Prostate gland (tissue), 2 donors: Measurements from ENCODE around the gene NKAIN4. TPM values are rescaled to one million over a fixed set of nuclear protein-coding genes. Genes with fewer than 3 reads are reported as not detected.

Experiments
- DNase-seq: peaks from one replicate; pipeline ENCODE4 v3.0.0-alpha.2; 2019; ENCODE audit warnings: low spot score
- H3K27ac ChIP-seq, 2 donors: fragments of 200-600 bp; sonication (generic); 2 replicates each; pipeline ENCODE4 v1.5.1; 2017 to 2019
- H3K27me3 ChIP-seq: fragments of 200-600 bp; sonication (generic); replicated peaks from 2 replicates; pipeline ENCODE4 v1.5.1; 2019; ENCODE audit not compliant: insufficient read depth
- H3K36me3 ChIP-seq, 2 donors: fragments of 200-600 bp; sonication (generic); 1 replicate in 1 of 2; 2 replicates in 1 of 2; pipeline versions ENCODE4 v1.5.1 to v1.8.1; 2017 to 2019
- H3K4me1 ChIP-seq: fragments of 200-600 bp; sonication (generic); replicated peaks from 2 replicates; pipeline ENCODE4 v1.5.1; 2019
- H3K4me3 ChIP-seq, 2 donors: fragments of 200-600 bp; sonication (generic); 2 replicates each; pipeline ENCODE4 v1.5.1; 2017 to 2019
- H3K9me3 ChIP-seq: fragments of 200-600 bp; sonication (generic); 2 replicates; pipeline ENCODE4 v1.5.1; 2017
- POLR2A ChIP-seq: fragments of 450-650 bp; IDR thresholded peaks from one replicate; pipeline ENCODE4 v1.6.1; 2016; ENCODE audit warnings: antibody characterized with exemption, mild to moderate bottlenecking
- POLR2AphosphoS5 ChIP-seq: sonication (generic); formaldehyde crosslinking; IDR thresholded peaks from one replicate; pipeline ENCODE4 v1.6.1; 2017; ENCODE audit warnings: antibody characterized with exemption
- WGBS: methylation state at CpG from one replicate; pipeline ENCODE4 v1.1.5; 2018; 5-methylcytosine and 5-hydroxymethylcytosine counted together
- intact Hi-C: fragments of 100-400 bp; cut with DNase I; formaldehyde crosslinking; loops from one replicate; pipeline ENCODE4 v1.14.2; 2022
- total RNA-seq, 2 donors: library from RNA; depleted of rRNA; stranded (reverse); fragments of >200 nt; gene quantifications; one replicate each; pipeline ENCODE4 v1.1.0, GENCODE V29; 2016
- TF ChIP-seq, protein P1 (sequence below), 4 experiments: fragments of 200-600 bp in 2 of 4; fragments of 450-650 bp in 2 of 4; sonication (generic) in 2 of 4; IDR thresholded peaks; 1 replicate in 3 of 4; 2 replicates in 1 of 4; pipeline ENCODE4 v1.5.1; 2016 to 2019; ENCODE audit warnings: antibody characterized with exemption in 4 of 4, mild to moderate bottlenecking in 2 of 4, moderate library complexity in 2 of 4

Gene NKAIN4
- total RNA-seq, 2 donors from 2014 or later, result 1.2 TPM; not detected in 1

DNA sequence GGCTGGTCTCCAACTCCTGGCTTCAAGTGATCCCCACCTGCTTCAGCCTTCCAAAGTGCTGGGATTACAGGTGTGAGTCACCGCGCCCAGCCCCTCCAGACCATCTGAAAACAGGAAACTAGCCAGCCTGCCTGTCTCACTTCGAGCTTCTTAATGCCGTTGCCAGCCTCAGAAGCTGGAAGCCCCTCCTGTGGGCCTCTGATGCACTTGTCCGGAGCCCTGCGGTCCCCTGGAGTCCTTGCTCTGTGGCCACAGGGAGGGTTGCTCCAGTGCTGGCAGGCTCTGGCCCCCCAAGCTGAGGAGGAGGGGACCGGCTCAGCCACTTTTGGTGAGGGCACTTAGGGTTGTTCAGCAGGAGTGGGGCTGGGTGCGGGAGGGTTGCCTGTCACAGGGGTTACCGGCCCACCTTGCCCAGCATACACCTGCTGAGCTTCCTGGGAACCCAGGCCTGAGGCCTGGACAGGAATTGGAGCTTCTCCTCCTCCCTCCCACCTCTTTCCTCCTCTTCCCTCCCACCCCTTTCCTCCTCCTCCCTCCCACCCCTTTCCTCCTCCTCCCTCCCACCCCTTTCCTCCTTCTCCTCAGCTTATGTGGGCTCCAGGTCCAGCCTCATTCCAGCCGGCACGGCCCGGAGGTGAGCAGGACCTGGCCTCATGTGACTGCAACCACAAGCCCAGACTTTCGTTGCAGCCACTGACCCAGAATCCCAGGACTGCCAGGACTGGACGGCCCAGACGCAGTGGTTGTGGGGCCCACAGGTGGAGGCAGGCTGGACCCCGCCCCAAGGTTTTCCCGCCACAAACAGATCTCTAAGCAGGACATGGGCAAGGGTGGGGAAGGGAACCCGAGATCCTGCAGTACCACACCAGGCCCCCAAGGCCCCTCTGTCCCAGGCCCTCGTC, 28.0 kb downstream of the NKAIN4 start:
- H3K4me1 ChIP-seq, result no peaks in the 10 kb centered on the region
- H3K27me3 ChIP-seq, result peaks cover 3% of the 10 kb centered on the region
- TF ChIP-seq, protein P1, sequence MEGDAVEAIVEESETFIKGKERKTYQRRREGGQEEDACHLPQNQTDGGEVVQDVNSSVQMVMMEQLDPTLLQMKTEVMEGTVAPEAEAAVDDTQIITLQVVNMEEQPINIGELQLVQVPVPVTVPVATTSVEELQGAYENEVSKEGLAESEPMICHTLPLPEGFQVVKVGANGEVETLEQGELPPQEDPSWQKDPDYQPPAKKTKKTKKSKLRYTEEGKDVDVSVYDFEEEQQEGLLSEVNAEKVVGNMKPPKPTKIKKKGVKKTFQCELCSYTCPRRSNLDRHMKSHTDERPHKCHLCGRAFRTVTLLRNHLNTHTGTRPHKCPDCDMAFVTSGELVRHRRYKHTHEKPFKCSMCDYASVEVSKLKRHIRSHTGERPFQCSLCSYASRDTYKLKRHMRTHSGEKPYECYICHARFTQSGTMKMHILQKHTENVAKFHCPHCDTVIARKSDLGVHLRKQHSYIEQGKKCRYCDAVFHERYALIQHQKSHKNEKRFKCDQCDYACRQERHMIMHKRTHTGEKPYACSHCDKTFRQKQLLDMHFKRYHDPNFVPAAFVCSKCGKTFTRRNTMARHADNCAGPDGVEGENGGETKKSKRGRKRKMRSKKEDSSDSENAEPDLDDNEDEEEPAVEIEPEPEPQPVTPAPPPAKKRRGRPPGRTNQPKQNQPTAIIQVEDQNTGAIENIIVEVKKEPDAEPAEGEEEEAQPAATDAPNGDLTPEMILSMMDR (IDR thresholded peaks at IDR 0.05), result no peak
- TF ChIP-seq POLR2AphosphoS5 (no peak), POLR2A (no peak)
- no peaks in the 10 kb centered on the region for H3K9me3 ChIP-seq
- no peak overlapping the region for H3K27ac ChIP-seq
- no peak for DNase-seq
- intact Hi-C loops, result loop anchor here (5.0 kb wide), 1 partner anchor 169 kb away; no protein-coding TSS in a partner anchor
- WGBS, result 74% methylated on average over 14 of the region's 19 CpGs
- no peaks in the 10 kb centered on the region for H3K36me3 ChIP-seq
- no peak overlapping the region for H3K4me3 ChIP-seq

DNA sequence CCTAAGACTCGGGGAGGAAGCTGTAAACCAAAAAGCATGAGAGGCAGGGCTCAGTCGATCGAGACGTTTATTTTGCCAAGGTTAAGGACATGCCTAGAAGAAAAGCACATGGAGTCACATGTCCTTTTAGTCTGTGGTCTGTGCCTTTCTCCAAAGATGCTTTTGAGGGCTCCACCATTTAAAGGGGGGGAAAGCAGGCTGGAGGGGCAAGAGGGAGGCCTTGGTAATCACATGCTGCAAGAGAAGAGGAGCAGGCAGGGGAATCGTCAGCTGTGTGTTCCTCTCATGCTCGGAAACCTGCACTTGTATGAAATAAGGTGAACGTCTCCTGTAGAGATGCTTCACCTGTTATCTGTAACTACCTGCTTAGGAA, 29.2 kb downstream of the NKAIN4 start:
- no peaks in the 10 kb centered on the region for H3K4me1 ChIP-seq
- intact Hi-C loops, result loop anchor here (5.0 kb wide), 1 partner anchor 168 kb away; no protein-coding TSS in a partner anchor
- H3K27ac ChIP-seq, result no peak overlapping the region
- WGBS, result 29% methylated on average over 7 of the region's 7 CpGs
- no peaks in the 10 kb centered on the region for H3K9me3 ChIP-seq
- no peak for DNase-seq
- H3K4me3 ChIP-seq, result no peak overlapping the region
- peaks cover 3% of the 10 kb centered on the region for H3K27me3 ChIP-seq
- no peak for TF ChIP-seq POLR2A
- TF ChIP-seq POLR2AphosphoS5, result no peak
- TF ChIP-seq, protein P1 (IDR thresholded peaks at IDR 0.05), result no peak
- no peaks in the 10 kb centered on the region for H3K36me3 ChIP-seq

DNA sequence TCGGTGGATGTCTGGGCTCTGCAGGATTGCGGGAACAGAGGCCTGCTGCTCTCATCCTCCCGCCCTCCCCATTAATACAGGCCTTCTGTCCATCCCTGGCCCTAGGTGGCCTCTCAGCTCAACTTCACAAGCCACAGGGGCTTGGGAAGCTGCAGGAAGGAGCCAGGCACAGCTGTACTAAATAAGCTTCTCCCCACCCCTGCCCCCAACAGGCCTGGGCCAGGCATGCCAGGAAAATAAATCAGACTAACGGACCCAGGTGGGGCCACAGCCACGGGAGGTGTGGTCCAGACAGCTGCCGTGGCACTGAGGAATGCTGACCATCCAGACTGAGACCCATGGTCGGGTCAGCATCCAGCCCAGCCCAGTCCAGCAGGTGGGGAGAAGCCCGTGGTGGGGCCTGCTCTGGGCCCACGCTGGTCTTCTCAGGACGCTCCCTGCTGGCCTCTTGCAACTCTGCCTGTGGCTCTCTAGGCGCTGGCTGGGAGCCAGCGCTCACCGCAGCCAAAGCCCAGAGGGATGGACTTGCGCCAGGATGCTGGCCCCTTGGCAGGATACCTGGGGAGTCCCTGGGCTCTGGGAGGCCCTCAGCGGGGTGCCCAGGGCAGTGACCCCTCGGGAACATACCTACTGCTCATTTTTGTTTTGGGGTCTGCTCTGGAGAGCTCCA, 29.7 kb downstream of the NKAIN4 start:
- Histone ChIP-seq H3K4me3 (no peak overlapping the region), H3K9me3 (no peaks in the 10 kb centered on the region), H3K36me3 (no peaks in the 10 kb centered on the region), H3K27me3 (peaks cover 3% of the 10 kb centered on the region), H3K27ac (no peak overlapping the region), H3K4me1 (no peaks in the 10 kb centered on the region)
- DNase-seq, result peak; percentile 32
- intact Hi-C loops, result loop anchor here (5.0 kb wide), 1 partner anchor 167 kb away; no protein-coding TSS in a partner anchor
- WGBS, result 33% methylated on average over 15 of the region's 16 CpGs
- TF ChIP-seq, protein P1 (IDR thresholded peaks at IDR 0.05), result no peak
- TF ChIP-seq POLR2AphosphoS5, result no peak
- no peak for TF ChIP-seq POLR2A

DNA sequence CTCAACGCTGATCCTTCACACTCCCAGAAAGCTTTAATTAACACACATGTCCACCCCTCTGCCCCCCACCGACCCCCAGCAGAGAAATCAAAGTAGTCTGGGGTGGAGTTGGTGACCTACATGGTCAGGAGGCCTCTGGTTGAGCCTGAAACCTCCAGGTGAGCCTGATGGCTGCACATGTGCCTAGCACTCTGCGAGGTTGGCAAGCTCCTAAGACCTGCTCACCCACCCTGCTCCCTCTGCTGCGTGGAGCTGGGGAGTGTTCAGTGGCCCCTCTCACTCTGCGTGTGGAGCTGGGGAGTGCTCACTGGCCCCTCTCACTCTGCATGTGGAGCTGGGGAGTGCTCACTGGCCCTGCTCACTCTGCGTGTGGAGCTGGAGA, 30.4 kb downstream of the NKAIN4 start:
- TF ChIP-seq POLR2A, result no peak
- no peak for TF ChIP-seq POLR2AphosphoS5
- TF ChIP-seq, protein P1 (IDR thresholded peaks at IDR 0.05), result no peak
- no peak overlapping the region for H3K4me3 ChIP-seq
- no peaks in the 10 kb centered on the region for H3K4me1 ChIP-seq
- H3K9me3 ChIP-seq, result no peaks in the 10 kb centered on the region
- H3K27me3 ChIP-seq, result no peaks in the 10 kb centered on the region
- 76% methylated on average over 6 of the region's 6 CpGs for WGBS
- no peaks in the 10 kb centered on the region for H3K36me3 ChIP-seq
- intact Hi-C loops, result no loop called here
- no peak for DNase-seq
- no peak overlapping the region for H3K27ac ChIP-seq
